SK-N-SH (cell line): ENCODE results near the gene SLC30A3. TPM values are rescaled to one million over a fixed set of nuclear protein-coding genes. Genes with fewer than 3 reads are reported as not detected.

Source experiments
- CTCF ChIA-PET: fragments of 300-600, 350-600 bp; formaldehyde crosslinking; extraction: SDS; loops from one replicate; lab custom pipeline; 2021; lab: Yijun Ruan, JAX
- POLR2A ChIA-PET: fragments of 350-600 bp; sonication (Branson Sonifier 250); formaldehyde crosslinking; extraction: SDS; loops from one replicate; lab custom pipeline; 2020; ENCODE audit warnings: antibody characterized with exemption, inconsistent platforms; lab: Yijun Ruan, JAX
- DNase-seq: peaks from one replicate; pipeline ENCODE4 v3.0.0; 2012
- H2AFZ ChIP-seq: fragments of 200-600 bp; sonication (generic); 2 replicates; pipeline ENCODE4 v1.8.1; 2016; ENCODE audit warnings: antibody characterized with exemption, mild to moderate bottlenecking, low read depth
- H3F3A ChIP-seq: fragments of 200-600 bp; sonication (generic); replicated peaks from 2 replicates; pipeline ENCODE3; 2016; ENCODE audit warnings: antibody characterized with exemption, mild to moderate bottlenecking; ENCODE audit not compliant: insufficient read depth
- H3K27ac ChIP-seq, 2 experiments: fragments of 200-500 bp in 1 of 2; fragments of 200-600 bp in 1 of 2; sonication (Bioruptor generic) in 1 of 2; sonication (generic), shearing (Covaris generic) in 1 of 2; 2 replicates each; pipeline versions ENCODE4 v1.5.1 to v1.6.1; 2014 to 2016; ENCODE audit warnings: low read depth in 2 of 2, inconsistent platforms in 1 of 2, low read length in 1 of 2, mild to moderate bottlenecking in 1 of 2, mixed read lengths in 1 of 2
- H3K27me3 ChIP-seq: fragments of 200-600 bp; sonication (generic), shearing (Covaris generic); 2 replicates; pipeline ENCODE4 v1.6.1; 2016; ENCODE audit warnings: mixed run types; ENCODE audit not compliant: insufficient read depth
- H3K36me3 ChIP-seq, 2 experiments: fragments of 200-500 bp in 1 of 2; fragments of 200-600 bp in 1 of 2; sonication (Bioruptor generic) in 1 of 2; sonication (generic) in 1 of 2; replicated peaks in 1 of 2; 2 replicates each; pipeline versions ENCODE3 to v1.5.1; 2014 to 2016; ENCODE audit warnings: low read length in 1 of 2, mild to moderate bottlenecking in 1 of 2; ENCODE audit not compliant: insufficient read depth in 2 of 2, control insufficient read depth in 1 of 2
- H3K4me1 ChIP-seq, 2 experiments: fragments of 200-500 bp in 1 of 2; fragments of 200-600 bp in 1 of 2; sonication (Bioruptor generic) in 1 of 2; sonication (generic), shearing (Covaris generic) in 1 of 2; 2 replicates each; pipeline versions ENCODE4 v1.5.1 to v1.6.1; 2014 to 2016; ENCODE audit warnings: low read depth in 1 of 2, low read length in 1 of 2, mixed run types in 1 of 2; ENCODE audit not compliant: insufficient read depth in 2 of 2, control insufficient read depth in 1 of 2
- H3K4me2 ChIP-seq: fragments of 200-600 bp; sonication (generic), shearing (Covaris generic); 2 replicates; pipeline ENCODE4 v1.6.1; 2017; ENCODE audit warnings: mixed run types
- H3K4me3 ChIP-seq, 2 experiments: fragments of 200-500 bp in 1 of 2; fragments of 200-600 bp in 1 of 2; sonication (Bioruptor generic) in 1 of 2; sonication (generic), shearing (Covaris generic) in 1 of 2; 2 replicates each; pipeline versions ENCODE4 v1.5.1 to v1.8.1; 2014 to 2016; ENCODE audit warnings: low read depth in 2 of 2, inconsistent platforms in 1 of 2, low read length in 1 of 2, mild to moderate bottlenecking in 1 of 2, mixed read lengths in 1 of 2, moderate library complexity in 1 of 2
- H3K79me2 ChIP-seq: fragments of 200-600 bp; sonication (generic); 2 replicates; pipeline ENCODE4 v1.8.1; 2017; ENCODE audit warnings: mild to moderate bottlenecking; ENCODE audit not compliant: insufficient read depth
- H3K9ac ChIP-seq: fragments of 200-600 bp; sonication (generic); 2 replicates; pipeline ENCODE4 v1.6.1; 2017; ENCODE audit warnings: mixed run types
- H3K9me2 ChIP-seq: fragments of 200-600 bp; sonication (generic); 2 replicates; pipeline ENCODE4 v1.6.1; 2017; ENCODE audit warnings: mixed run types
- H3K9me3 ChIP-seq: fragments of 200-600 bp; sonication (generic); 2 replicates; pipeline ENCODE4 v1.6.1; 2017; ENCODE audit warnings: mixed run types, mild to moderate bottlenecking, moderate library complexity
- H4K20me1 ChIP-seq: fragments of 200-600 bp; sonication (generic); 2 replicates; pipeline ENCODE4 v1.6.1; 2017; ENCODE audit warnings: mild to moderate bottlenecking, mixed run types; ENCODE audit not compliant: insufficient read depth
- EP300 ChIP-seq, 2 experiments: IDR thresholded peaks; 2 replicates each; pipeline versions ENCODE4 v1.4.0 to v1.6.1; 2012; ENCODE audit warnings: borderline replicate concordance in 1 of 2, low read depth in 1 of 2, low read length in 1 of 2
- EZH2phosphoT487 ChIP-seq: fragments of 200-600 bp; sonication (generic); IDR thresholded peaks from 2 replicates; pipeline ENCODE4 v1.6.1; 2017; ENCODE audit warnings: low read depth, mixed run types, mild to moderate bottlenecking, antibody characterized with exemption, moderate library complexity, borderline replicate concordance
- FOSL2 ChIP-seq: IDR thresholded peaks from 2 replicates; pipeline ENCODE4 v1.4.0; 2012; ENCODE audit warnings: low read depth, mild to moderate bottlenecking, moderate library complexity, borderline replicate concordance
- FOXM1 ChIP-seq: IDR thresholded peaks from 2 replicates; pipeline ENCODE4 v1.4.0; 2012; ENCODE audit warnings: low read depth, mild to moderate bottlenecking
- IRF3 ChIP-seq: fragments of 150-350 bp; IDR thresholded peaks from 2 replicates; pipeline ENCODE4 v1.6.1; 2016; ENCODE audit warnings: mild to moderate bottlenecking, low read depth, low read length
- JUND ChIP-seq: IDR thresholded peaks from 2 replicates; pipeline ENCODE4 v1.4.0; 2012
- MXI1 ChIP-seq: IDR thresholded peaks from 2 replicates; pipeline ENCODE4 v1.6.1; 2012; ENCODE audit warnings: mild to moderate bottlenecking, low read depth, low read length, improper control_type of control experiment
- NFIC ChIP-seq: IDR thresholded peaks from 2 replicates; pipeline ENCODE4 v1.4.0; 2012; ENCODE audit warnings: borderline replicate concordance
- POLR2AphosphoS5 ChIP-seq: IDR thresholded peaks from 2 replicates; pipeline ENCODE4 v1.6.1; 2012; ENCODE audit warnings: low read depth, low read length
- RCOR1 ChIP-seq: fragments of 150-350 bp; IDR thresholded peaks from 2 replicates; pipeline ENCODE4 v1.6.1; 2017; ENCODE audit warnings: antibody characterized with exemption, low read length
- RFX5 ChIP-seq: IDR thresholded peaks from 2 replicates; pipeline ENCODE4 v1.6.1; 2012; ENCODE audit warnings: mild to moderate bottlenecking, improper control_type of control experiment, low read length
- TCF12 ChIP-seq: IDR thresholded peaks from 2 replicates; pipeline ENCODE4 v1.4.0; 2012
- USF2 ChIP-seq: fragments of 150-350 bp; IDR thresholded peaks from 2 replicates; pipeline ENCODE4 v1.6.1; 2017; ENCODE audit warnings: antibody characterized with exemption, low read length, low read depth, borderline replicate concordance
- YY1 ChIP-seq: IDR thresholded peaks from 2 replicates; pipeline ENCODE4 v1.4.0; 2012; ENCODE audit warnings: low read depth, mild to moderate bottlenecking
- WGBS: methylation state at CpG from one replicate; pipeline ENCODE4 v1.1.6; 2017; ENCODE audit warnings: low lambda C conversion rate; 5-methylcytosine and 5-hydroxymethylcytosine counted together
- polyA plus RNA-seq, 3 experiments: library from polyadenylated mRNA; depleted of rRNA; stranded (reverse); fragments of >200 nt; gene quantifications; 2 replicates each; pipeline ENCODE4 v1.2.3, GENCODE V29; 2012

SLC30A3 gene
- polyA plus RNA-seq, 1 of the 3 experiments (the other 2 are of a cell fraction) = 1.1 TPM

GRCh38 chr2:27217173-27218121, 45.4 kb downstream of the SLC30A3 start, which contains the start of gene CAD (continued):
- no peak for TF ChIP-seq IRF3
- TF ChIP-seq RCOR1 = no peak
- TF ChIP-seq RFX5 = no peak
- TF ChIP-seq POLR2AphosphoS5 = peak; percentile 86
- peak; percentile 100 for TF ChIP-seq MXI1
- peak; percentile 72 for TF ChIP-seq USF2
- TF ChIP-seq EZH2phosphoT487 = no peak
- TF ChIP-seq, all 33 proteins: peak for 15

- peak overlapping the region; percentile 81; the same call in 1 of the 2 replicates for H2AFZ ChIP-seq
- no peak for TF ChIP-seq TCF12
- TF ChIP-seq JUND = no peak
- TF ChIP-seq NFIC = no peak
- TF ChIP-seq FOSL2 = no peak
- no peak for TF ChIP-seq YY1
- TF ChIP-seq FOXM1 = no peak
- no peak for TF ChIP-seq EP300 (IDR thresholded peaks at IDR 0.05; ENCODE audit: borderline replicate concordance in 1 of 2, low read depth in 1 of 2, low read length in 1 of 2)
- no peaks in the 10 kb centered on the region for H4K20me1 ChIP-seq
- H3K27me3 ChIP-seq = no peaks in the 10 kb centered on the region
- H3K79me2 ChIP-seq = peaks cover 43% of the 10 kb centered on the region; the same call in 1 of the 2 replicates
- no peaks in the 10 kb centered on the region for H3K9me3 ChIP-seq
- no peak overlapping the region; the same call in 1 of the 2 replicates for H3K9ac ChIP-seq
- peaks cover 9 to 24% of the 10 kb centered on the region in 2 experiments; a peak in 3 of 4 replicates for H3K4me1 ChIP-seq
- H3K36me3 ChIP-seq = peaks cover 34 to 42% of the 10 kb centered on the region in 2 experiments
- no peak for DNase-seq
- no peaks in the 10 kb centered on the region for H3K9me2 ChIP-seq
- H3K27ac ChIP-seq = peak overlapping the region; percentile 5 to 74
- 76% methylated on average over 11 of the region's 13 CpGs for WGBS
- CTCF ChIA-PET = interaction anchor here (0.9 to 1.5 kb wide), 7 partner anchors 10 to 86 kb away, joined by 3 to 7 read pairs (median 3); no protein-coding TSS in a partner anchor
- H3F3A ChIP-seq = peaks cover 12% of the 10 kb centered on the region
- POLR2A ChIA-PET = no interaction called here
- H3K4me2 ChIP-seq = peak overlapping the region; percentile 86
- peak overlapping the region; percentile 73 to 82; a peak in 3 of 4 replicates for H3K4me3 ChIP-seq
Measured at GRCh38 chr2:27216416-27217137, 46.3 kb downstream of the SLC30A3 start.
